ENCODE results near the gene BPIFA2. TPM values are rescaled to one million over a fixed set of nuclear protein-coding genes. Genes with fewer than 3 reads are reported as not detected.

The BPIFA2 gene
- total and polyA plus RNA-seq, 8 donors, result not detected

GRCh38 chr20:33160681-33161080, 7.3 kb upstream of the BPIFA2 start:
- no peak for DNase-seq
- no peak for ATAC-seq
- 77 to 81% methylated on average over 5 of the region's 5 CpGs for WGBS, 2 donors
- no peak for FAIRE-seq
- H3K27ac ChIP-seq, result no peak overlapping the region
- H3K4me1 ChIP-seq, result no peaks in the 10 kb centered on the region
- no peaks in the 10 kb centered on the region for H3K9me3 ChIP-seq
- H3K36me3 ChIP-seq, result no peaks in the 10 kb centered on the region
- TF ChIP-seq, protein P1, sequence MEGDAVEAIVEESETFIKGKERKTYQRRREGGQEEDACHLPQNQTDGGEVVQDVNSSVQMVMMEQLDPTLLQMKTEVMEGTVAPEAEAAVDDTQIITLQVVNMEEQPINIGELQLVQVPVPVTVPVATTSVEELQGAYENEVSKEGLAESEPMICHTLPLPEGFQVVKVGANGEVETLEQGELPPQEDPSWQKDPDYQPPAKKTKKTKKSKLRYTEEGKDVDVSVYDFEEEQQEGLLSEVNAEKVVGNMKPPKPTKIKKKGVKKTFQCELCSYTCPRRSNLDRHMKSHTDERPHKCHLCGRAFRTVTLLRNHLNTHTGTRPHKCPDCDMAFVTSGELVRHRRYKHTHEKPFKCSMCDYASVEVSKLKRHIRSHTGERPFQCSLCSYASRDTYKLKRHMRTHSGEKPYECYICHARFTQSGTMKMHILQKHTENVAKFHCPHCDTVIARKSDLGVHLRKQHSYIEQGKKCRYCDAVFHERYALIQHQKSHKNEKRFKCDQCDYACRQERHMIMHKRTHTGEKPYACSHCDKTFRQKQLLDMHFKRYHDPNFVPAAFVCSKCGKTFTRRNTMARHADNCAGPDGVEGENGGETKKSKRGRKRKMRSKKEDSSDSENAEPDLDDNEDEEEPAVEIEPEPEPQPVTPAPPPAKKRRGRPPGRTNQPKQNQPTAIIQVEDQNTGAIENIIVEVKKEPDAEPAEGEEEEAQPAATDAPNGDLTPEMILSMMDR (IDR thresholded peaks at IDR 0.05), result no peak
- no peaks in the 10 kb centered on the region for H3K27me3 ChIP-seq
- intact Hi-C loops (cut with DNase I), result no loop called here
- no peak overlapping the region for H3K4me3 ChIP-seq

DNA sequence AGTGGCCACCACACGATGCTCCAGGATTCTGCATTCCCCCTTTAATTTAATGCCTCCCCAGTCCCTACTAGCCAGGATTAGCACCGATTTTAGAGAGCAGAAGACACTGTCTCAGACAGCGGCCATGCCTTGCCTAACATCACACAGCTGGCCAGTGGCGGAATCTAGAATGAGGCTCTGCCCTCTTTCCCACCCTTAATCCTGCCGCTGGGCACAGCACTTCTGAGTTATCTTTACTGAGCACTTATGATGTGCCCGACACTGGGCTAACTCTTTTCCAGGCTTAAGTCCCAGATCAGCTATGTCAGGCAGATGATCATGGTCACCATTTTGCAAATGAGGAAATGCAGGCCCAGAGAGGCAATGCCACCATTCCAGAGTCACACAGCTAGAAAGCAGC, 5.6 kb upstream of the BPIFA2 start:
- no peaks in the 10 kb centered on the region for H3K4me1 ChIP-seq
- H3K4me3 ChIP-seq, result no peak overlapping the region
- 82 to 88% methylated on average over 6 of the region's 6 CpGs for WGBS, 2 donors
- DNase-seq (no peak), ATAC-seq (no peak), FAIRE-seq (no peak)
- intact Hi-C loops (cut with DNase I), result no loop called here
- H3K9me3 ChIP-seq, result no peaks in the 10 kb centered on the region
- no peak overlapping the region for H3K27ac ChIP-seq
- H3K36me3 ChIP-seq, result no peaks in the 10 kb centered on the region
- TF ChIP-seq, protein P1 (IDR thresholded peaks at IDR 0.05), result no peak
- H3K27me3 ChIP-seq, result no peaks in the 10 kb centered on the region

- Histone ChIP-seq H3K4me1 (no peaks in the 10 kb centered on the region), H3K27ac (no peak overlapping the region), H3K4me3 (no peak overlapping the region), H3K36me3 (no peaks in the 10 kb centered on the region), H3K27me3 (no peaks in the 10 kb centered on the region), H3K9me3 (no peaks in the 10 kb centered on the region)
- DNase-seq (no peak), ATAC-seq (no peak), FAIRE-seq (no peak)
- intact Hi-C loops (cut with DNase I), result no loop called here
- 52 to 56% methylated on average over 5 of the region's 5 CpGs for WGBS, 2 donors
- TF ChIP-seq, protein P1 (IDR thresholded peaks at IDR 0.05), result no peak
Observed at GRCh38 chr20:33162753-33163152, 5.2 kb upstream of the BPIFA2 start.

DNA sequence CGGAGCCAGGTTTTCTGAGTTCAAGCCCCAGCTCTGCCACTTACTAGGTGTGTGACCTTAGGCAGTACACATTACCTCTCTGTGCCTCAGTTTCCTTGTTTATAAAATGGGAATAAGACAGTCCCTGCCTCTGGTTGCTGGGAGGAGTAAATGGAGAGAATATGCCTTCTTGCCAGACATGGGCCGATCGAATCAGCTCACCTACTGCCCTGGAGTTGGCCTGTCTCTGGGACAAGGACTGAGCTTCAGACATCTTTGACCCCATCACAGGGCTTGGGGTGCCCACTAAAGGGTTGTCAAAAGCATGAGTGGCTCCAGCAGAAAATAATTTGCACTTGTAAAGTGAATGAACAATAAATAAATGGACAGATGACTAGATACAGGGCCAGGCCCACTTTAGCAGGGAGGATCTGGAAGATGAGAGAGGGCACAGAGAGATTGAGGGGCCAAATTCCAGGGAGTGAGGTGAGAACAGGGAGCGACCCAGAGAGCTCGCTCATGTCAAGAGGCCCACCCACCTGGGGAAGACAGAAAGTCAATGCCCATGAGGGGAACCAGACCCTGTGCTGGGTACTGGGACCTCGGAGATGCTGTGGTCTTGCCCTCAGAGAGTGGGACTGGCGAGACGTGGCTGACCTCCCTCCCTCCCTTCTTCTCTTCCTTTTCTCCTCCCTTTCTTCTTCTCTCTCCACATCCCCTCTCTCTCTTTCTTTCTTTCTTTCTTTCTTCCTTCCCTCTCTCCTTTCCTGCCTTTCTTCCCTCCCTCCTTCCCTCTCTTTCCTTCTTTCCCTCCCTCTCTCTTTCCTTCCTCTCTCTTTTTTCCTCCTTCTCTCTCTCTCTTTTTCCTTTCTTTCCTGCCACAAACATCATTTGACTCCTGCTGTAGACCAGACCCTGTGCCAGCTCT, 3.9 kb upstream of the BPIFA2 start:
- Histone ChIP-seq H3K4me1 (no peaks in the 10 kb centered on the region), H3K27ac (no peak overlapping the region), H3K4me3 (no peak overlapping the region), H3K27me3 (no peaks in the 10 kb centered on the region), H3K9me3 (no peaks in the 10 kb centered on the region), H3K36me3 (no peaks in the 10 kb centered on the region)
- ATAC-seq (no peak), FAIRE-seq (no peak), DNase-seq (no peak)
- 73 to 77% methylated on average over 8 of the region's 8 CpGs for WGBS, 2 donors
- intact Hi-C loops (cut with DNase I), result no loop called here
- TF ChIP-seq, protein P1 (IDR thresholded peaks at IDR 0.05), result no peak

DNA sequence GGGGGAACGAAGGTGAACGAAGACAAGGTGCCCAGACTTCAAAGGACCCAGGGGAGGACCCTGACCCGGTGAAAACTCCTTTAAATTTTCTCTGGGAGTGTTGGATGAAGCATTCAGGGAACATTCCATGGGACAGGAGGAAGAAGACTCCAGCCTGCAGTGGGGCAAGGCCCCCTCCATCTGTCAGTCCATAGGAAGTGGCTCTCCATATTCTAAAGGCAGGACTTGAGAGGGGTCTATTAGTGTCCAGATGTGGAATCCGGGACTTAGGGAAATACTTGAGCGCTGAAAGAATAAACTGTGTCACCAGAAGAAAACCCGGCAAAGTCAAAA, 3.2 kb upstream of the BPIFA2 start:
- Histone ChIP-seq H3K36me3 (no peaks in the 10 kb centered on the region), H3K27me3 (no peaks in the 10 kb centered on the region), H3K4me1 (no peaks in the 10 kb centered on the region), H3K4me3 (no peak overlapping the region), H3K9me3 (no peaks in the 10 kb centered on the region), H3K27ac (no peak overlapping the region)
- WGBS, 2 donors, result 64 to 72% methylated on average over 6 of the region's 6 CpGs
- TF ChIP-seq, protein P1 (IDR thresholded peaks at IDR 0.05), result no peak
- DNase-seq, result no peak
- ATAC-seq, result no peak
- intact Hi-C loops (cut with DNase I), result no loop called here
- FAIRE-seq, result no peak
